Mononuclear cell (primary cell): ENCODE data around the gene CACNB2. TPM values are rescaled to one million over a fixed set of nuclear protein-coding genes. Genes with fewer than 3 reads are reported as not detected.

Experiments used
- H3K27me3 ChIP-seq: 2 replicates; pipeline ENCODE4 v1.6.0; 2011; ENCODE audit warnings: low read length, control low read depth; ENCODE audit not compliant: insufficient read depth
- H3K4me1 ChIP-seq: 2 replicates; pipeline ENCODE4 v1.5.1; 2011; ENCODE audit warnings: mild to moderate bottlenecking, low read length, control low read depth; ENCODE audit not compliant: insufficient read depth
- H3K4me3 ChIP-seq: 2 replicates; pipeline ENCODE4 v1.5.1; 2011; ENCODE audit warnings: mild to moderate bottlenecking, low read length, moderate library complexity
- H3K9me3 ChIP-seq: 2 replicates; pipeline ENCODE4 v1.5.1; 2011; ENCODE audit warnings: low read depth, mild to moderate bottlenecking, control low read depth, low read length
- total RNA-seq: library from RNA; depleted of rRNA; stranded (reverse); fragments of >200 nt; gene quantifications from one replicate; pipeline ENCODE4 v1.2.3, GENCODE V29; 2012

CACNB2 gene
- total RNA-seq, 1 donor: not detected

DNA sequence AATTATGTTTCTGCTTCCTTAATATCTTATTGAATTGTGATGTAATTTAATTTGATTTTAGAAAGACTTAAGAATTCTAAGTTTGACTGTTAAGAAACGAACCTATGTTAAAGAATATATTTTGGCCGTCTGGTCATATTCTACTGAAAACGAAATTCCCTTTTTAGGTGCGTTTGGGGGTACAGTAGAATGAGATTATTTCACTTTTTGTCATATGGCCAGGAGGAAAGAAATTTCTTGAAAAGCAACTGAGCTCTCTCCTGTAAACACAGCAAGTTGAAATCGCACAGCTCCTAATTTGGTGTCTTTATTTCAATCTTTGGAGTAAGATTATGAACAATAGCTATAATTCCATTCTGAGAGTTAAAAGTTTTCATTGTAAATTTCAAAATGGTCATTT lies 227.6 kb downstream of the CACNB2 start:
- Histone ChIP-seq H3K4me3 (no peak overlapping the region), H3K9me3 (no peaks in the 10 kb centered on the region), H3K27me3 (no peaks in the 10 kb centered on the region), H3K4me1 (no peaks in the 10 kb centered on the region)

DNA sequence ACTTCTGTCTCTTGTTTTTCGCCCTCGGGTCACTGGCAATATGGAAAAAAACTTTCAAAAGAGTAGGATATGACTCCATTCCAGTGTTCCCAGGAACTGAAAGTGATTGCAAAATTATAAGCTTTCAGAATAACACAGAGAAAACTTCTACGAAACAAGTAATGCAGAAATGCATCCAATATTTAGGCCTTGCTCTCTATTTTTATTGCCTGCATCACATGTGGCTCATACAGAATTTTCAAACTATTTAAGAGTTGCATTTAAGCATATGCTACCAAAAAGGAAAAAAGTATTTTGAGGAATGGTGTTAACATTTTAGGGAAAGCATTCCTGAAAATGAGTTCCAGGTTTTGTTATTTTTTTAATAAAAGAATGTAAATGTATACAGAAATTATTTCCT lies 228.0 kb downstream of the CACNB2 start:
- no peaks in the 10 kb centered on the region for H3K27me3 ChIP-seq
- H3K4me3 ChIP-seq: no peak overlapping the region
- H3K4me1 ChIP-seq: no peaks in the 10 kb centered on the region
- no peaks in the 10 kb centered on the region for H3K9me3 ChIP-seq

- H3K4me3 ChIP-seq: no peak overlapping the region
- H3K9me3 ChIP-seq: no peaks in the 10 kb centered on the region
- no peaks in the 10 kb centered on the region for H3K27me3 ChIP-seq
- no peaks in the 10 kb centered on the region for H3K4me1 ChIP-seq
Measured at GRCh38 chr10:18368682-18369081, 228.5 kb downstream of the CACNB2 start.

GRCh38 chr10:18369859-18370473 lies 229.7 kb downstream of the CACNB2 start:
- Histone ChIP-seq H3K4me3 (no peak overlapping the region), H3K9me3 (no peaks in the 10 kb centered on the region), H3K4me1 (no peaks in the 10 kb centered on the region), H3K27me3 (no peaks in the 10 kb centered on the region)

- Histone ChIP-seq H3K9me3 (no peaks in the 10 kb centered on the region), H3K27me3 (no peaks in the 10 kb centered on the region), H3K4me1 (no peaks in the 10 kb centered on the region), H3K4me3 (no peak overlapping the region)
Measured at GRCh38 chr10:18376650-18377049, 236.4 kb downstream of the CACNB2 start.

DNA sequence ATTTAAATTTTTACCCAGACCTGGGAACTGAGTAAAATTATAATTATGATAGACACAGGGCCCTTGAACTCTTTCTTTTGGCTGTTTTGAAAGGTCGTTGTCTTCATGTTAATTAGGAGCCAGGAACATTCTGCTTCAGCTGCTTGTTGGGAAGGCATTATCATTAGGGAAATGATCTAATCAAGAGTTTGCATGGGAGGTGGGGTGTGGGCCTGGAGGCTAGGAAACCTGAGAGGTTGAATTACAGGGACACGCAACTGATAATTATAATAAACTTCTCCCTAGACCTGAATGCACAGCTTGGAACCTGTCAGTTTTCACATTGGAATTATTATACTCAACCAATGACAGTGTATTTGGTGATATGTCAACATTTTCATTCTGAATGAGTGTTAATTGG lies 237.7 kb downstream of the CACNB2 start:
- Histone ChIP-seq H3K27me3 (no peaks in the 10 kb centered on the region), H3K4me3 (no peak overlapping the region), H3K4me1 (no peaks in the 10 kb centered on the region), H3K9me3 (no peaks in the 10 kb centered on the region)

- Histone ChIP-seq H3K4me3 (no peak overlapping the region), H3K4me1 (no peaks in the 10 kb centered on the region), H3K9me3 (no peaks in the 10 kb centered on the region), H3K27me3 (no peaks in the 10 kb centered on the region)
Measured at GRCh38 chr10:18378766-18379165, 238.5 kb downstream of the CACNB2 start.

- Histone ChIP-seq H3K27me3 (no peaks in the 10 kb centered on the region), H3K4me1 (no peaks in the 10 kb centered on the region), H3K9me3 (no peaks in the 10 kb centered on the region), H3K4me3 (no peak overlapping the region)
Measured at GRCh38 chr10:18381679-18382078, 241.5 kb downstream of the CACNB2 start.

GRCh38 chr10:18397906-18398305 lies 257.7 kb downstream of the CACNB2 start:
- Histone ChIP-seq H3K4me1 (no peaks in the 10 kb centered on the region), H3K4me3 (no peak overlapping the region), H3K27me3 (peaks cover 4% of the 10 kb centered on the region), H3K9me3 (no peaks in the 10 kb centered on the region)

DNA sequence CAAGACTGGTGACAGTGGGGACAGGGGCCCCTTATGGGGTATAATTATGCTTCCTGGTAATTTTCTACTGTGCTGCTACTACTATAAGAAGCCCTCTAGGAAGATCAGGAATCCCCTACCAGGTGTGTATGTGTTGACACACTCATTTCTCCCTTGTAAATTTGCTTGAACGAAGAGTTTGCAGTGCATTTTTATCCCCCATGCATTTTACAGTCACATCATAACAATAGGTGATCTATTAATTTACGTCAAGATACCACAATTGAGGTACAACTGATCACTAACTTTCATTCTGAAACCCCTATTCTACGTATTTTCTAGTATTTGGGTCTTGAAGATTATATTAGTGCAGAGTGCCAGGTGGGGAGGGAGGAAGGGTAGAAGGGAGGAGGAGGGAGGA lies 258.9 kb downstream of the CACNB2 start:
- Histone ChIP-seq H3K9me3 (no peaks in the 10 kb centered on the region), H3K4me3 (no peak overlapping the region), H3K4me1 (no peaks in the 10 kb centered on the region), H3K27me3 (peaks cover 4% of the 10 kb centered on the region)

GRCh38 chr10:18400201-18400905 lies 260.1 kb downstream of the CACNB2 start:
- Histone ChIP-seq H3K27me3 (peaks cover 4% of the 10 kb centered on the region), H3K9me3 (no peaks in the 10 kb centered on the region), H3K4me1 (no peaks in the 10 kb centered on the region), H3K4me3 (no peak overlapping the region)

- Histone ChIP-seq H3K27me3 (peaks cover 4% of the 10 kb centered on the region), H3K9me3 (no peaks in the 10 kb centered on the region), H3K4me3 (no peak overlapping the region), H3K4me1 (no peaks in the 10 kb centered on the region)
Measured at GRCh38 chr10:18400906-18401245, 260.7 kb downstream of the CACNB2 start.

- no peak overlapping the region for H3K4me3 ChIP-seq
- H3K27me3 ChIP-seq: peaks cover 4% of the 10 kb centered on the region
- no peaks in the 10 kb centered on the region for H3K9me3 ChIP-seq
- H3K4me1 ChIP-seq: no peaks in the 10 kb centered on the region
Measured at GRCh38 chr10:18401416-18402195, 261.4 kb downstream of the CACNB2 start.

- Histone ChIP-seq H3K27me3 (peaks cover 4% of the 10 kb centered on the region), H3K9me3 (no peaks in the 10 kb centered on the region), H3K4me3 (no peak overlapping the region), H3K4me1 (no peaks in the 10 kb centered on the region)
Measured at GRCh38 chr10:18402853-18403252, 262.6 kb downstream of the CACNB2 start.

DNA sequence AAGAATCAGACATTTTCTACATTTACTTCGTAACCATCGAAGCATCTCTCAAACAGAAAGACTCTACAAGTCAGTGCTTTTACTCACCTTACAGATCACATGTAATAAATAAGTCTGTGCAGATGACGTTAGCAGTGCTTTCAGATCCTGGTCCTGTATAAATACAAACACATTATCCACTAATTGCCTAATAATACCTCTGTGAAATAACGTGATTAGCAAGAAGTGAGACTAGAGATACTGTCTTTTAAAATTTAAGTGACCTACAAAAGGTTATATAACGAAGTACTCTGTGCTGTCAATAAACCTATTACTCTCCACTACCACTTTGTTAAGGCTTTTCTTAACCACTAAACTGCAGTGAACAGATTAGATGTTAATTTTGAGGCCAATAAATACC lies 264.3 kb downstream of the CACNB2 start:
- Histone ChIP-seq H3K4me3 (no peak overlapping the region), H3K9me3 (no peaks in the 10 kb centered on the region), H3K4me1 (no peaks in the 10 kb centered on the region), H3K27me3 (peaks cover 4% of the 10 kb centered on the region)
